Right lobe of liver (tissue), 4 donors: ENCODE results near the gene OR4L1.

Source experiments
- POLR2A ChIP-seq: fragments of 450-650 bp; IDR thresholded peaks from one replicate; pipeline ENCODE4 v1.6.1; 2017; ENCODE audit warnings: antibody characterized with exemption, mild to moderate bottlenecking
- TF ChIP-seq, protein P1 (sequence below), 4 donors: fragments of 200-600 bp in 3 of 4; fragments of 450-650 bp in 1 of 4; IDR thresholded peaks; one replicate each; pipeline versions ENCODE4 v1.5.1 to v1.8.0; 2016 to 2022; ENCODE audit warnings: antibody characterized with exemption in 4 of 4, mild to moderate bottlenecking in 2 of 4
- donor health status: DM: no; HTN: no; CAD: no.
- donor health status: DM: no; HTN: no; CAD: no.
- donor health status: DM: no; HTN: yes; CAD: no.

DNA sequence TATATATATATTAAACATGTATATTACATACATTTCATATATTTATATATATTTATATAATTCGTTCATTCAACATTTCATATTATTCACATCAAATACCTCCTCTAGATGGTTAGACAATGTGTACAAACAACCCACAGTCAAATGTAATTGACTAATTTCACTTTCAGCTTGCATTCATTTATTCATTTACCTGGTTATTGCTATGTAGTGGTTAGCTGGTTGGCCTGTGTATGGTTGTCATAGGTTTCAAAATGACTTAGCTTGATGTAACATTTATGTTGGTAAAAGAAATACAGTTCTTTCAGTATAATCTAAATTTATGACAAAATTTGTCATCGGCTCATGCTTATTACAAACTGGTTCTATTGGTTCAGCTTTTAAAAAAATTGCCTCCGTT lies 24.4 kb upstream of the OR4L1 start:
- TF ChIP-seq, protein P1, sequence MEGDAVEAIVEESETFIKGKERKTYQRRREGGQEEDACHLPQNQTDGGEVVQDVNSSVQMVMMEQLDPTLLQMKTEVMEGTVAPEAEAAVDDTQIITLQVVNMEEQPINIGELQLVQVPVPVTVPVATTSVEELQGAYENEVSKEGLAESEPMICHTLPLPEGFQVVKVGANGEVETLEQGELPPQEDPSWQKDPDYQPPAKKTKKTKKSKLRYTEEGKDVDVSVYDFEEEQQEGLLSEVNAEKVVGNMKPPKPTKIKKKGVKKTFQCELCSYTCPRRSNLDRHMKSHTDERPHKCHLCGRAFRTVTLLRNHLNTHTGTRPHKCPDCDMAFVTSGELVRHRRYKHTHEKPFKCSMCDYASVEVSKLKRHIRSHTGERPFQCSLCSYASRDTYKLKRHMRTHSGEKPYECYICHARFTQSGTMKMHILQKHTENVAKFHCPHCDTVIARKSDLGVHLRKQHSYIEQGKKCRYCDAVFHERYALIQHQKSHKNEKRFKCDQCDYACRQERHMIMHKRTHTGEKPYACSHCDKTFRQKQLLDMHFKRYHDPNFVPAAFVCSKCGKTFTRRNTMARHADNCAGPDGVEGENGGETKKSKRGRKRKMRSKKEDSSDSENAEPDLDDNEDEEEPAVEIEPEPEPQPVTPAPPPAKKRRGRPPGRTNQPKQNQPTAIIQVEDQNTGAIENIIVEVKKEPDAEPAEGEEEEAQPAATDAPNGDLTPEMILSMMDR (IDR thresholded peaks at IDR 0.05), result no peak
- TF ChIP-seq POLR2A, result no peak
